SU-DHL-6 (cell line): ENCODE measurements around the gene DACT3.

Experiments used
- H2AFZ ChIP-seq: fragments of 200-600 bp; sonication (generic); 2 replicates; pipeline ENCODE4 v1.6.1; 2014; ENCODE audit warnings: low read depth, mild to moderate bottlenecking, moderate library complexity, mixed read lengths, antibody characterized with exemption, low read length; ENCODE audit not compliant: severe bottlenecking
- H3F3A ChIP-seq: fragments of 200-600 bp; shearing (Covaris generic); 2 replicates; pipeline ENCODE4 v1.6.0; 2016; ENCODE audit warnings: antibody characterized with exemption, mild to moderate bottlenecking; ENCODE audit not compliant: insufficient read depth
- H3K27ac ChIP-seq: fragments of 200-600 bp; sonication (generic); 2 replicates; pipeline ENCODE4 v1.5.1; 2016; ENCODE audit warnings: low read depth, mild to moderate bottlenecking, low read length, moderate library complexity, mixed read lengths
- H3K27me3 ChIP-seq: fragments of 200-600 bp; sonication (generic), shearing (Covaris generic); 2 replicates; pipeline ENCODE4 v1.6.0; 2014; ENCODE audit warnings: mild to moderate bottlenecking, low read length
- H3K36me3 ChIP-seq: fragments of 200-600 bp; sonication (generic); 2 replicates; pipeline ENCODE4 v1.6.1; 2014; ENCODE audit warnings: mild to moderate bottlenecking, low read length, mixed read lengths
- H3K4me2 ChIP-seq: fragments of 300-600, 200-600 bp; shearing (Covaris generic), sonication (generic); 2 replicates; pipeline ENCODE4 v1.6.0; 2014; ENCODE audit warnings: low read length, low read depth, mild to moderate bottlenecking; ENCODE audit not compliant: poor library complexity, severe bottlenecking
- H3K4me3 ChIP-seq: fragments of 200-600 bp; sonication (generic); 2 replicates; pipeline ENCODE4 v1.5.1; 2014; ENCODE audit warnings: antibody characterized with exemption, low read length, mild to moderate bottlenecking, mixed read lengths; ENCODE audit not compliant: insufficient read depth, poor library complexity, severe bottlenecking
- H3K79me2 ChIP-seq: fragments of 200-600 bp; sonication (generic); 2 replicates; pipeline ENCODE4 v1.6.1; 2014; ENCODE audit warnings: mild to moderate bottlenecking, low read length, moderate library complexity; ENCODE audit not compliant: insufficient read depth
- H3K9ac ChIP-seq: fragments of 200-600 bp; sonication (generic); 2 replicates; pipeline ENCODE4 v1.7.0; 2014; ENCODE audit warnings: mild to moderate bottlenecking, low read length
- H3K9me2 ChIP-seq: fragments of 200-600 bp; sonication (generic); replicated peaks from 2 replicates; pipeline ENCODE4 v1.6.1; 2014; ENCODE audit warnings: low read length; ENCODE audit not compliant: insufficient read depth
- H3K9me3 ChIP-seq: fragments of 200-600 bp; sonication (generic); 2 replicates; pipeline ENCODE4 v1.6.1; 2014; ENCODE audit warnings: low read length, mixed read lengths; ENCODE audit not compliant: insufficient read depth
- H4K20me1 ChIP-seq: fragments of 200-600 bp; sonication (generic); 2 replicates; pipeline ENCODE4 v1.6.1; 2014; ENCODE audit warnings: low read depth, mild to moderate bottlenecking, antibody characterized with exemption, low read length, moderate library complexity, mixed read lengths
- CTCF ChIP-seq: fragments of 200-600 bp; sonication (generic); IDR thresholded peaks from one replicate; pipeline ENCODE4 v1.5.1; 2017; ENCODE audit warnings: antibody characterized with exemption, mild to moderate bottlenecking, low read length, moderate library complexity; ENCODE audit not compliant: insufficient read depth, poor library complexity, severe bottlenecking
- EZH2phosphoT487 ChIP-seq: fragments of 200-600 bp; sonication (generic), shearing (Covaris generic); conservative IDR thresholded peaks from 2 replicates; pipeline ENCODE4 v1.6.1; 2018; ENCODE audit warnings: mild to moderate bottlenecking, antibody characterized with exemption, low read length, moderate library complexity, mixed read lengths

Gene DACT3

GRCh38 chr19:46661020-46661731 is at the start of gene DACT3:
Gene DACT3, minus strand, starts transcription at chr19:46661182. Its CDS starts 118 bp downstream, at chr19:46661064.
- no peaks in the 10 kb centered on the region for H3K9me2 ChIP-seq
- H3K9ac ChIP-seq, result peak within 1 kb of the TSS; percentile 52
- H3K9me3 ChIP-seq, result no peaks in the 10 kb centered on the region
- H3K4me2 ChIP-seq, result peak within 1 kb of the TSS; percentile 62
- no peak for TF ChIP-seq CTCF
- no peak for TF ChIP-seq EZH2phosphoT487
- H4K20me1 ChIP-seq, result no peaks in the 10 kb centered on the region
- H3K36me3 ChIP-seq, result no peaks in the 10 kb centered on the region
- peak within 1 kb of the TSS; percentile 53 for H3K4me3 ChIP-seq
- H2AFZ ChIP-seq, result peak within 1 kb of the TSS; percentile 84
- H3F3A ChIP-seq, result peaks cover 4% of the 10 kb centered on the region
- no peak within 1 kb of the TSS for H3K27ac ChIP-seq
- H3K27me3 ChIP-seq, result no peaks in the 10 kb centered on the region
- H3K79me2 ChIP-seq, result no peaks in the 10 kb centered on the region

DNA sequence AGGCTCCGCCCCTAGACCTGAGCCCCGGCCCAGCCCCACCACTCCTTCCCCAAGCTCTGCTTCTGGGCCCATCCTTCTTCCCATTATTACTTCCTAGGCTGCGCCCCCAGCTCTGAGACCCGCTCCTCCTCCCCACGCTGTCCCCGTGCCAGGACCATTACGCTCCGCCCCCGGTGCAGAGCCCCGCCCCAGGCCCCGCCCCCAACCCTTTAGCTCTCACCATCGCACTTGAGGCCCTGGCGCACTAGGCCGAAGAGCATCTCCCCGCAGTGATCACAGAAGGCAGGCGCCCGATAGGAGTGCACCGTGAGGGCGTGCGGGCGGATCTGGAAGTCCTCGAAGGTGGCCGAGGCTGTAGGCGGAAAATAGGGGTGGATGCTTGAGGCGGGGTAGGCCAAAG is 49.7 kb upstream of the DACT3 start:
- H4K20me1 ChIP-seq, result no peaks in the 10 kb centered on the region

DNA sequence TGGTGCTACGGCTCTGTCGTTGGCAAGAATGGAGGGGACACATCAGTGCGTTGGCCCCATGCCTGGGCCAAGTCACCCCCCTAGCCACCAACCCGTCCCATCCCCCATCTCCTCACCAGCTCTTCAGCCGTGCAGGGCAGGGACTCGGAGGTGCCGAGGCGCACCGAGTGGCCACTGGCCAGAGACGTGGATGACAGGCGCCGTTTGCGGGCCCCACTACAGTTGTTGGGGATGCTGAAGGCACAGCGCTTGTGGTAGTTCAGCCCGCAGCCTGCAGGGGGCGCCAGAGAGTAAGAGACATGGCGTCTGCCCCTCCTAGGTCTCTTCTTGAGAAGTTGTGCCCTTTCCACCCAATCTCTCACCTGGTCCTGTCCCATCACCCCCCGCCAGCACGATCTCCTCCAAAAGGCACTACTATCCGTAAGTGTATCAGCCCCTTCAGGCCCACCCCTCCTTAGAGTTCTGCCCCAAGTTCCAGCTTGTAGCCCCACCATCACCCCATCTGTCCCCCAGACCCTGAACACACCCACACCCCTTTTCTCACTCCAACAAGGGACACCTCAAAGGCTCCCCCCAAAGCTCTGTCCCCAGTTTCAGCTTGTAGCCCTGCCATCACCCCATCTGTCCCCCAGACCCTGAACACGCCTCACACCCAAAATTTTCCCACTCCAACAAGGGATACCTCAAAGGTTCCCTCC is 43.5 kb upstream of the DACT3 start:
- Histone ChIP-seq H3K4me2 (no peak overlapping the region), H3K27ac (no peak overlapping the region), H3K27me3 (no peaks in the 10 kb centered on the region), H3K9me3 (no peaks in the 10 kb centered on the region), H3K9ac (no peak overlapping the region), H3K9me2 (no peaks in the 10 kb centered on the region), H4K20me1 (no peaks in the 10 kb centered on the region), H3K79me2 (no peaks in the 10 kb centered on the region), H3F3A (0 out of 2 replicates have a peak, but pooled peaks cover 3% of the 10 kb centered on the region), H3K36me3 (peaks cover 6% of the 10 kb centered on the region; the same call in 1 of the 2 replicates), H2AFZ (no peak overlapping the region), H3K4me3 (no peak overlapping the region)
- peak; percentile 94 for TF ChIP-seq CTCF
- TF ChIP-seq EZH2phosphoT487, result no peak

More for the DNA sequence above, 49.7 kb upstream of the DACT3 start:
- Histone ChIP-seq H2AFZ (no peak overlapping the region), H3K9ac (no peak overlapping the region), H3K4me2 (no peak overlapping the region), H3K79me2 (peaks cover 10% of the 10 kb centered on the region), H3K27ac (no peak overlapping the region), H3F3A (peaks cover 21% of the 10 kb centered on the region), H3K4me3 (no peak overlapping the region), H3K9me2 (no peaks in the 10 kb centered on the region), H3K9me3 (no peaks in the 10 kb centered on the region), H3K36me3 (no peaks in the 10 kb centered on the region), H3K27me3 (no peaks in the 10 kb centered on the region)
- TF ChIP-seq CTCF, result no peak
- TF ChIP-seq EZH2phosphoT487, result no peak
